Small intestine (tissue), 7 donors: ENCODE results near the gene PDE2A. TPM values are rescaled to one million over a fixed set of nuclear protein-coding genes. Genes with fewer than 3 reads are reported as not detected.

ENCODE experiments used
- DNase-seq, 2 donors: peaks; one replicate each; pipeline versions ENCODE4 v3.0.0 to v3.0.0-alpha.2; 2013
- FAIRE-seq: peaks from 2 replicates; lab custom pipeline; 2012; peaks lifted over from hg19 to GRCh38; lab: Jason Lieb, UNC
- H3K27ac ChIP-seq, 3 donors: one replicate each; pipeline ENCODE4 v1.5.1; 2013; ENCODE audit warnings: low read length in 2 of 3, mild to moderate bottlenecking in 2 of 3, control low read depth in 1 of 3, inconsistent platforms in 1 of 3, low read depth in 1 of 3, moderate library complexity in 1 of 3
- H3K27me3 ChIP-seq, 3 donors: one replicate each; pipeline ENCODE4 v1.6.1; 2013; ENCODE audit warnings: low read length in 3 of 3, inconsistent platforms in 1 of 3; ENCODE audit not compliant: control insufficient read depth in 3 of 3, insufficient read depth in 3 of 3
- H3K36me3 ChIP-seq, 3 donors: one replicate each; pipeline ENCODE4 v1.6.1; 2013; ENCODE audit warnings: low read length in 3 of 3, inconsistent platforms in 1 of 3, low read depth in 1 of 3, mild to moderate bottlenecking in 1 of 3, moderate library complexity in 1 of 3; ENCODE audit not compliant: control insufficient read depth in 3 of 3, insufficient read depth in 2 of 3
- H3K4me1 ChIP-seq, 3 donors: one replicate each; pipeline ENCODE4 v1.6.1; 2013; ENCODE audit warnings: low read length in 2 of 3, inconsistent platforms in 1 of 3, low read depth in 1 of 3, mild to moderate bottlenecking in 1 of 3, moderate library complexity in 1 of 3; ENCODE audit not compliant: control insufficient read depth in 3 of 3, insufficient read depth in 2 of 3
- H3K4me3 ChIP-seq, 3 donors: one replicate each; pipeline ENCODE4 v1.5.1; 2013; ENCODE audit warnings: low read length in 3 of 3, control low read depth in 1 of 3, inconsistent platforms in 1 of 3, low read depth in 1 of 3, mild to moderate bottlenecking in 1 of 3, moderate library complexity in 1 of 3
- H3K9me3 ChIP-seq, 2 donors: one replicate each; pipeline ENCODE4 v1.6.1; 2013; ENCODE audit warnings: low read depth in 1 of 2, low read length in 1 of 2; ENCODE audit not compliant: control insufficient read depth in 2 of 2, insufficient read depth in 1 of 2
- WGBS, 3 donors: extraction: QIAGEN DNeasy Blood & Tissue Kit; methylation state at CpG; one replicate each; pipeline ENCODE4 v1.1.7; 2013; 5-methylcytosine and 5-hydroxymethylcytosine counted together
- polyA plus RNA-seq, 4 donors: library from polyadenylated mRNA; stranded (reverse) in 3 of 4; unstranded in 1 of 4; fragments of 200-250 nt in 3 of 4; fragments of 120-200 nt in 1 of 4; gene quantifications; one replicate each; pipeline versions ENCODE4 v1.2.1 to v1.2.3, GENCODE V29; 2013
- donor health status: healthy with polysubstance abuse.
- donor health status: control.
- donor health status: control.
- donor health status: Bipolar disorder and iron deficiency.
- donor health status: healthy.

The PDE2A gene
- polyA plus RNA-seq, 4 donors = 1.8 to 31.6 (median 7.4) TPM

DNA sequence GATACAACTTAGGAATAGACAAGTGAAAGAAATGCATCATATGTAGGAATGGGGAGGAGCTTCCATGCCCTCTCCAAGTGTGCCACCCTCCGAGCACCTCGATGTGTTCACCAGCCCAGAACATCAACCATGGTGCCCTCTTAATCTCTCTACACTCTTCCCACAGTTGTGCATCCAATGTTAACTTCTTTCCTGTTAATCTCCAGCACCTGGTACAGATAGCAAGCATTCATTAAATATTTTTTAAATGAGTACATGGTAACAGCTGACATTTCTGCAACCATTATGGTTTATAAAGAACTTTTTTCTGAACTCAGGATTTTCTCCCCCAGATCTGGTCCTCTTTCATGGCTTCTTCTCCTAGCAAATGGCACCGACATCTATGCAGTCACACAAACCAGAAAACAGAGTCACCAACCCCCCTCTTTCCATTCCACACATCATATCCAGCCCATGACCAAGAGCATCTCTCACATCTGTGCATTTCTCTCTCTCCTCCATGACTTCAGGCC is 121.8 kb downstream of the PDE2A start:
- Histone ChIP-seq H3K4me3 (no peak overlapping the region), H3K27ac (no peak overlapping the region), H3K36me3 (no peaks in the 10 kb centered on the region), H3K9me3 (no peaks in the 10 kb centered on the region), H3K4me1 (no peaks in the 10 kb centered on the region), H3K27me3 (peaks cover 0 to 3% (median 0%) of the 10 kb centered on the region in 3 donors)
- DNase-seq (no peak), FAIRE-seq (no peak)
- 84 to 91% (median 86%) methylated on average over 3 of the region's 3 CpGs for WGBS, 3 donors

DNA sequence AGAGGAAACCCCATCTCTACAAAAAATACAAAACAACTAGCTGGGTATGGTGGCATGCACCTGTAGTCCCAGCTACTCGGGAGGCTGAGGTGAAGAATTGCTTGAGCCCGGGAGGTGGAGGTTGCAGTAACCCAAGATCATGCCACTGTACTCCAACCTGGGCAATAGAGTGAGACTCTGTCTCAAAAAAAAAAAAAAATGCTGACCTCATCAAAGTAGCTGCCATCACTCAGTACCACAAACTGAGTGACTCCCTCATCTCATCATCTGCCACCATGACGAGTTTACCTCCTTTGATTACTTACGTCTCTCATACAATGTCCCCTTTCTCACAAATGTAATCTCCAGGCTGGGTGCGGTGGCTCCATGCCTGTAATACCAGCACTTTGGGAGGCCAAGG is 122.7 kb downstream of the PDE2A start:
- Histone ChIP-seq H3K27me3 (peaks cover 0 to 3% (median 0%) of the 10 kb centered on the region in 3 donors), H3K4me3 (no peak overlapping the region), H3K36me3 (no peaks in the 10 kb centered on the region), H3K9me3 (no peaks in the 10 kb centered on the region), H3K4me1 (no peaks in the 10 kb centered on the region), H3K27ac (no peak overlapping the region)
- FAIRE-seq = no peak
- no peak for DNase-seq
- WGBS, 3 donors = 94% methylated on average over 5 of the region's 5 CpGs

DNA sequence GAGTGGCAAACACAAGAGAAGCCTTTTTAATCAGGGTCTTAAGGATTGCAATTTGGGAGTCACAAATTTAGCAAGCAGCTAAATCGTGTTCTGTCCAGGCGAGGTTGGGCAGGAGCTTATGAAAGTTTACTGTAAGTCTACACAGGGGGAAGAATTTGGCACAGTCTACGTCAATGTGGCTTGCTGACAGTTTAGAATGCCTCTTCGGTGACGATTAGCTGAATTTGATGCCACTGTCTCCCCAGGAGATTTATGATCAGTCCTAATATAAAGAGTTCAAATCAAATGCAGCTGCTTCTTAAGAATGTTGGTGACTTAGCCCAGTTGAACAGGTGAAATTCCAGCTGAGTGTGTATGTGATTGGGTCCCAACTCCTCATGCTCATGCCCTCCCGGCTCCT is 125.8 kb downstream of the PDE2A start:
- DNase-seq (no peak), FAIRE-seq (no peak)
- Histone ChIP-seq H3K9me3 (no peaks in the 10 kb centered on the region), H3K27me3 (no peaks in the 10 kb centered on the region), H3K36me3 (no peaks in the 10 kb centered on the region), H3K27ac (no peak overlapping the region), H3K4me3 (no peak overlapping the region), H3K4me1 (no peaks in the 10 kb centered on the region)
- 85 to 95% (median 90%) methylated on average over 6 of the region's 6 CpGs for WGBS, 3 donors

DNA sequence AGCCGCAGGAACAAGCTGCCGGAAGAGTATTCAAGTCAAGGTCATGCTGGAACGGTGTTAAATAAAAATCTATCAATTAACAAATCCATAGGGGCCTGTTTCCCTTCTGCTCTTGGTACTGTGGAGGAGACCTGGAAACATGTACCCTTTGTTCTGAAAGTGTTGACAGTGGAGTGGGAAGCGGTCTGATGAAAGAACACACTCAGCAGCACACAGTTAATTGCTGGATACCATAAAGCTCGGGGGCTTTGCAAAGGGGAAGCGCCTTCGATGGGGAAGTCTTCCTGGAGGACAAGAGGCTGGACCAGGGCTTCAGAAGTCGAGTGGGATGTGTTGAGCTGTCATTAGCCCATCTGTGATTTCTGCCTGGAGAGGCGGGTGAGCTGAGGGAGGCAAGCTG is 127.4 kb downstream of the PDE2A start:
- DNase-seq = peak in 1 of 2 donors; percentile 50
- no peaks in the 10 kb centered on the region for H3K36me3 ChIP-seq
- H3K4me3 ChIP-seq = no peak overlapping the region
- no peak overlapping the region for H3K27ac ChIP-seq
- no peaks in the 10 kb centered on the region for H3K4me1 ChIP-seq
- peaks cover 0 to 3% (median 0%) of the 10 kb centered on the region in 3 donors for H3K27me3 ChIP-seq
- FAIRE-seq = no peak
- no peaks in the 10 kb centered on the region for H3K9me3 ChIP-seq
- 49 to 61% (median 56%) methylated on average over 9 of the region's 9 CpGs for WGBS, 3 donors

DNA sequence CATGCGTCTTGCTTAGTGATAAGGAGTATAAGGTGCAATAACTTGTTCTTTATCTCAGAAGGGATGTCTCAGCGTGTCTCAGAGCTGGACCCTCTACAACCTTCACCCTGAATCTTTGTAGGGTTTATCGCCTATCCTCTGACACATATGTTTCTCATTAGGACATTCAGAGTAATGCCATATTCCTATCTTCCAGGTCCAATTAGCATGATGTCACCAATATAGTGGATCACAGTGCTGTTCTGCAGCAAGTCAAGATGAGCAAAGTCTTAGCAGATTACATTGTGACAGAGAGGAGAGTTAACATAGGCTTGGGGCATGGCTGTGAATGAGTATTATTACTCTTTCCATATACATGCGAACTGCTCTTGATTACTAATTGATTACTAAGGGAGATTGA is 129.6 kb downstream of the PDE2A start:
- Histone ChIP-seq H3K4me1 (no peaks in the 10 kb centered on the region), H3K4me3 (no peak overlapping the region), H3K9me3 (no peaks in the 10 kb centered on the region), H3K27ac (no peak overlapping the region), H3K27me3 (peaks cover 0 to 7% (median 0%) of the 10 kb centered on the region in 3 donors), H3K36me3 (no peaks in the 10 kb centered on the region)
- FAIRE-seq (no peak), DNase-seq (no peak)
- 66 to 81% (median 73%) methylated on average over 4 of the region's 4 CpGs for WGBS, 3 donors

DNA sequence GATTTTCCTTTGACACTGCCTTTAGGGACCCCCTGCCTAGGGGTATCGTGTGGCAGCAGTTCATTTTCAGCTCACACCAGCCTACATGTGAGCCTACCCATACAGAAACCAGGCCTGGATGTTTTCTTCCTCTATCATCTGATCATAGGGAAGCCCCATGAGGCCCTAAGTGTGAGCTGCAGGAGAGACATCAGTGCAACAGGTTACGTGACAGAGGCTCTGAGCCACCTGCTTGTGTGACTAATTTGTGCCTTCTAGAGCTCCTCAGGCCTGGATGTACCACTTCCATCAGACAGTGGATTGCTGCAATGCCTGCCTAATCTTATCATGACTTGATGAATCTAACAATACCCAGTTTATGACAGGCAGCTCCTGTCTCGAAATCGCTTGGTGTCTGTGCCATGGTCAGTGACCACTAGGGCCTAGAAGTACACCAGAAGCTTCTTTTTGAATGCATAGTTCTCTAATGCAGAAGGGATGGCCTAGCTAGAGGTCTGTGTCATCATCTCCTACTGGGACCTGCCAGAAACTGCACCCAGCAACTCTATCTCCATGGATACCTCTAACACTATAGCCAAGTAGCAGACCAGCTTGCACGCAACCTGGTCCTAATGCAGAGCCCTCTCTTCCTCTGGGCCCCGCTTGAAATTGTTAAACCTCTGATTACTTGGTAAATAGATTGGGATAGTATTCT is 130.2 kb downstream of the PDE2A start:
- 82 to 87% (median 86%) methylated on average over 6 of the region's 6 CpGs for WGBS, 3 donors
- Histone ChIP-seq H3K27me3 (peaks cover 0 to 7% (median 0%) of the 10 kb centered on the region in 3 donors), H3K9me3 (no peaks in the 10 kb centered on the region), H3K4me1 (no peaks in the 10 kb centered on the region), H3K36me3 (no peaks in the 10 kb centered on the region), H3K4me3 (no peak overlapping the region), H3K27ac (no peak overlapping the region)
- FAIRE-seq (no peak), DNase-seq (no peak)

DNA sequence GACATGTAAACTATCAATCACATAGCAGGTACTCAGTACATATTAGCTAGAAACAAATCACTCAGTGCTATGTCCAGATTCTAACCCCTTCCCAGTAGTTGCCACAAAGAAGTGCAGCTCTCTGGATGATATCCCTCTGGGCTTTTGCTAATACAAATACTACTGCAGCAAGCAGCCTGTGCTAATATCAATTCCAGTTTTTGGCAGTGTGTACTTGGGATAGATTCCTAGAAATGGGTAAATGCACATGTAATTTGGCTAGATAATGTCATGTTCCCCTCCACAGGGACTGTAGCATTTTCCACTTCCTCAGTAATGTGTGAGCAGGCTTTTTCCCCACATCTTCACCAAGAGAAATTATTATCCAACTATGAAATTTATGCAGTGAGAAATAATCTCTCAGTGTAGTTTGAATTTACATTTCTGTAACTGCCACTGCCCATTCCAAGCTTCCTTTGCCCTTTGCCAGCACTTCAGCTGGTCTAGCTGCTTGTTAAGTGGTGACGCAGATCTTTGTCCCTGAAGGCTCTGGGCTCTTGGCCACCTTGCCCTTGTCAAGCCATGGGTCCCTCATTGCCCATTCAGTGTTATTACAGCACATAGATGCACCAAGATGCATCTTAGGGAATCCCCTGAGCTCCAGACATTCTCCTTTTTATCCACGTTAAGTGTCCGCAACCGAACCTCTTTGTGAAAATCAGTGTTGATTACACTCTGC is 132.8 kb downstream of the PDE2A start:
- DNase-seq (no peak), FAIRE-seq (no peak)
- 91 to 94% (median 93%) methylated on average over 4 of the region's 4 CpGs for WGBS, 3 donors
- no peaks in the 10 kb centered on the region for H3K36me3 ChIP-seq
- H3K27ac ChIP-seq = no peak overlapping the region
- H3K4me1 ChIP-seq = no peaks in the 10 kb centered on the region
- no peak overlapping the region for H3K4me3 ChIP-seq
- H3K27me3 ChIP-seq = peaks cover 0 to 7% (median 2%) of the 10 kb centered on the region in 3 donors
- no peaks in the 10 kb centered on the region for H3K9me3 ChIP-seq

DNA sequence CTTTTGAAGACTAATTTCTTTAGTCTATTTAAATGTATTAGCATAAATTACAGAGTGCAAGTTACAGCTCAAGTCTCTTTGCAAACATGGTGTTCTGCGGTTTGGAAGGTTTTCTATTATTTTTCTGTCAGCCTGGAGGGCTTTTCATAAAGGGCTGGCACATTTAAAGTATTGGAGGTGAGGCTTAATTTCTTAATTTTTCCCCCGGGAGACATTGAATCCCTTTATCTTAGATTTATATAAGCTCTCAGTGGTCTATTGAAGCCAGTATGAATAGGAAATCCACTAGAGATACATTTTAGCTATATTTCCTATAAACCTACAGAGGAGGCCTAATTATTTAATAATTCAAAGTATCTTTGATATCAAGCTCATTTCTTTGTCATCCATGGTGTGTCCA is 137.2 kb downstream of the PDE2A start:
- FAIRE-seq = no peak
- Histone ChIP-seq H3K36me3 (no peaks in the 10 kb centered on the region), H3K27ac (no peak overlapping the region), H3K4me3 (no peak overlapping the region), H3K27me3 (peaks cover 0 to 6% (median 2%) of the 10 kb centered on the region in 3 donors), H3K4me1 (no peaks in the 10 kb centered on the region), H3K9me3 (no peaks in the 10 kb centered on the region)
- no peak for DNase-seq
- 82 to 83% (median 82%) methylated on average over 2 of the region's 2 CpGs for WGBS, 3 donors
